ENCODE results near the gene TCERG1L.
"Not testable (repeated sequence)": the region's sequence is repeated elsewhere in the genome, so short reads cannot be mapped to it uniquely, and the experiment has no call there.

Gene TCERG1L

DNA sequence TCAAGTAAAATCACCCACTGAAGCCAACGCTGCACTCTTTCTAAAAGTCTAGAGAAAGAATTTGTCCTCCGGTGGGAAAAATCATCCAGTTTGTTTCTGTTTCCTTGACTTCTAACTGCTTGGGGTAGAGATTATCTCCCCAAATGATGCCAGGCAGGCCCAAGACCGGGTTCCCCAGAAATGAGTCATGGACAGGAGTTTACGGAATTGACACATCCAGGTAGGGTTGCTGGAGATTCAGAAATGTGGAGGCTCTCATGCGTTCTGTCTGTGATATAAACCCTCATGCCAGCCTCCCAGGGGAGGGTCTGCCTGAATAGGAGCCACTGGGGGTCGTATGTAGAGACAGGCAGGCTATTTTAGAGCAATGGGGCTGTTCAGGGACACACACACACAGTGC is 230.9 kb downstream of the TCERG1L start:
- DNase-seq, result no peak

DNA sequence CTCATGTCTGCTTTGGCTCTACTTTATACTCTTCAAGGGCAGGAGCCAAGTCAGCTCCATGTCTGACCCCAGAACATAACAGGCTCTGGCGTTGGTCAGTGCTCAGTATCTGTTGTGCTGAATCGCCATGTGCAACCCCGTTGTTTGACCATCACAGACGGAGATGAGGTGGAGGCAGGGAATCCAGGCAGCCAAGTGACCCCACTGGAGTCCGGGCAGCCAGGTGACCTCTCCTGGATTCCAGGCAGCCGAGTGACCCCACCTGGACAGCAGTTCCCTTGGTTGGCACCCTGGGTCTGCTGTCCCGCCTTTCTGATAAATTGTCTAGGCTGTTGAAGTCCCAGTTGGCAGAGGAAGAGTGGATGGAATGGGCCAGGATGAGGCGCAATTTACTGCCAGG is 232.2 kb downstream of the TCERG1L start:
- no peak for DNase-seq

DNA sequence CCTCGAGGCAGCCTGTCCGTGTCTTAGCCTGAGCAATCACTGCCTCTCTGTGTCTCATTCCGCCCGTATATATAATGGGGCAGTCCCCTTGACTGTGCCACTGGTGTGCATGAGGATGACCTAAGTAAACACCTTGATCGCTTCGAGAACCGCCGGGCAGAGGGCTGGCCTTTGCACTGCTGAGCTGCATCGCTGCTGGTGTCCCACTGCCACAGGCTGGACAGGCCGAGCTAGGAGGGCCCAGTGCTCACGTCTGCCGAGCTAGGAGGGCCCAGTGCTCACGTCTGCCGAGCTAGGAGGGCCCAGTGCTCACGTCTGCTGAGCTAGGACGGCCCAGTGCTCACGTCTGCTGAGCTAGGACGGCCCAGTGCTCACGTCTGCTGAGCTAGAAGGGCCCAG is 232.6 kb downstream of the TCERG1L start:
- not testable (repeated sequence) for DNase-seq

DNA sequence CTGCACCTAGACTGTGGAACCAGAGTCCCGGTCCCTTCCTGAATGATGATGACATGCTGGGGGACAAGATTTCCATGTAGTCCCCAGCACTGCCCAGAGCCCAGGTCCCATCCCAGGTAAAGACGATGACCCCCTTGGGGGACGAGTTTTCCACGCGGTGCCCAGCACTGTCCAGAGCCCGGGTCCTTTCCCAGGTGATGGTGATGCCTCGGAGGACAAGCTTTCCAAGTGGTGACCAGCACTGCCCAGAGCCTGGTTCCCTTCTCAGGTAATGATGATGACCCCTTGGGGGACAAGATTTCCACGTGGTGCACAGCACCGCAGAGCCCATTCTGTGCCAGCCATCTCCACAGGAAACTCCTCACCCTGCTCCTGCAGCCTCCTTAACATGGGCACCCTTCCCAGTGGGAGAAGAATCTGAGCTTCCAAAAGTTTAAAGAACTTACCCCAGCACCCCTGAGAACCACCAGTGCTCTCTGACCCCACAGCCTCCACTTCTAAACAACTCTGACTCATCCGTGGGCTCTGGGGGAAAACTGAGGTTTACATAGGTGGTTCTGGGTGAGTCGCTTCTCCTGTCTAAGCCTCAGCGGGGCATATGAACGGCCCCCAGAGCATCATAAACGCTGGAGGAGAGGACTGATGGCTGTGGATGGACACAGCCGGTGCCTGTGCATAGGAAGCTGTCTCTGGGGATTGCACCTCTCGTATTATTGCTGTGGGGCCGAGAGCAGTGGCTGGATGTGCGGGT is 233.2 kb downstream of the TCERG1L start:
- DNase-seq, result no peak

DNA sequence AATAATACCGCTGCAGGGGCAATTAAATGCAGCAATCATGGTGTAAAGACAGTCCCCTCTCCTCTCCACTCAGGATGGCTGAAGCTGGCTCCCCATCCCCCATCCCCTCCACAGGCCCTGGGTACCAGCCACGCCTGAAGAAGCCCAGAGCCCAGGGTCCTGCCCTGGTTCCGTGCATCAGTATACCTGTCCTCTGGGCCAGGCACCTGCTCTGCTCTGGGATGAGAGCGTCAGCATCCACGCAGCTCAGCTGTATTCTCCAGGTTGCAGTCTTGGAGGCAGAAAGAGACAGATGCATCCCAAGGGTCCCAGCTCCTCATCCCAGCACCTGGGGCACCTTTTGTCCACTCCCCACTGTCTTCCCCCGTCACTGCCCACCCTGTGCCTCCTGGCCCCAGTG is 233.8 kb downstream of the TCERG1L start:
- no peak for DNase-seq

DNA sequence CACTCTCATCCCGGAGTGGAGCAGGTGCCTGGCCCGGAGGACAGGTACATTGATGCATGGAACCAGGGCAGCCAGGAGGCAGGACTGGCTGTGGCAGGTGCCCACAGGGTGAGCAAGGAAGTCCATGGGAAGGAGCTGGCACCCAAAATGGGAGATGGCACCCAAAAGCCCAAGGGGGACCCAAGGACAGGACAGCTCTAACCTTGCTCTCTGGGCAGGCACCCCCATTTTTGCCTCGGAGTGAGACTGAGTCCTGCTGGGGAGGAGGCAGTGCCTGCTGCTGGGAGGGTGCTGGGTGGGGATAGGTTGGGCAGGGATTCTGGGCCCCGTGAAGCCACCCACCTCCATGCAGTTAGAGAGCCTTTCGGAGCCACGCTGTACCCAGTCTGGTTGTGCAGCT is 234.5 kb downstream of the TCERG1L start:
- DNase-seq, result no peak

DNA sequence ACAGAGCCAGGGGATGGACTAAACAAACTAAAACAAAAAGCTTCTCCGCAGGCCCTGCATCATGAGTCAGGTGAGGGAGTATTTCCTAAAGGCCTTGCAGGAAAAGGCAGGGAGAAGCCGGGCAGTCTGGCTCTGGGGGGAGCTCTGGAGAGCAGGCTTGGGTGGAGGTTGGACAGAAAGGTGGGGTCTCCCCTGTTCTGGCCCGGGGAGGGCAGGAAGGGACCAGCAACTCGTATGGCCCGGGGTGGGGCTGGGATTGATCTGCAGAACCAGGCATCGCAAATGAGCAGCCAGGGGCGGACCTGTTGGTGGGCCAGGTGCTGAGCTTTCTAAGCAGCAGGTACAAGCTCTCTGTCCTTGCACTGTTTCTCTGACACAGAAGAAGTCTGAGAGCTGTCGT is 235.2 kb downstream of the TCERG1L start:
- DNase-seq, result no peak

DNA sequence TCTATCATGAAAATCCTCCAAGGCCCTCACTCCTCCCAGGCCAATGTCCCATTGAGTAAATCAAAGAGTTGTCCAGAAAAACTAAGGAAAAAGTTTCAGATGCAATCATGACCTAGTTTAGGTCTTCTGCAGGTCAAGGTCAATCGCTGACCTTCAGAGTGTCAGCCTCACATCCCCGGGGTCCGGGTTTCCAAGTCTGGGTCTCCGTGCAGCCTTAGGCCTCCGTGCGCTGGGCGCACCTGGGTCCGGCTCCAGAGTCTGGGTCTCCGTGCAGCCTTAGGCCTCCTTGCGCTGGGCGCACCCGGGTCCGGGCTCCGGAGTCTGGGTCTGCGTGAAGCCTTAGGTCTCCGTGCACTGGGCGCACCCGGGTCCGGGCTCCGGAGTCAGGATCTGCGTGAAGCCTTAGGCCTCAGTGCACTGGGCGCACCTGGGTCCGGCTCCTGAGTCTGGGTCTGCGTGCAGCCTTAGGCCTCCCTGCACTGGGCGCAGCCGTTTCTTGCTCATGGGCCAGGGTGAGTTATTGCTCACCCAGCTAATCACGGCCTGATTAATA is 236.2 kb downstream of the TCERG1L start:
- DNase-seq, result no peak

DNA sequence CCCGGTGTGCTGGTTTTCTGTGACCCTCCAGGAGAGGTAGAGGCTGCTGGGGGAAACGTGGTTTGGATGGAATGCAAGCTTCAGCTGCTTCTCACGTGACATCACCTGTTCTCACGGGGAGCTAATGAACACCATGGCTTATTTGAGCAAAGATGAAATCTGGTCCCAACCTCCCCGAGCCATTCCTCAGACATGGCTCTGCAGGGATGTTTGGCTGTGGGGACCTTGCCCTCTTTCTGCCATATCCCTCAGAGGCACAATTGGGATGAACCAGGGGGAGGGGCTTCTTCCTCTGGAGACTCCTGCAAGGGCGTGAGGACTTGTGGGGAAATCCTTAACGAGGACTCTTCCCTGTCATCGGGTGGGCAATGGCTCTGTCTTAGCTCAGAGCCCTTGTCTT is 236.8 kb downstream of the TCERG1L start:
- DNase-seq, result no peak

DNA sequence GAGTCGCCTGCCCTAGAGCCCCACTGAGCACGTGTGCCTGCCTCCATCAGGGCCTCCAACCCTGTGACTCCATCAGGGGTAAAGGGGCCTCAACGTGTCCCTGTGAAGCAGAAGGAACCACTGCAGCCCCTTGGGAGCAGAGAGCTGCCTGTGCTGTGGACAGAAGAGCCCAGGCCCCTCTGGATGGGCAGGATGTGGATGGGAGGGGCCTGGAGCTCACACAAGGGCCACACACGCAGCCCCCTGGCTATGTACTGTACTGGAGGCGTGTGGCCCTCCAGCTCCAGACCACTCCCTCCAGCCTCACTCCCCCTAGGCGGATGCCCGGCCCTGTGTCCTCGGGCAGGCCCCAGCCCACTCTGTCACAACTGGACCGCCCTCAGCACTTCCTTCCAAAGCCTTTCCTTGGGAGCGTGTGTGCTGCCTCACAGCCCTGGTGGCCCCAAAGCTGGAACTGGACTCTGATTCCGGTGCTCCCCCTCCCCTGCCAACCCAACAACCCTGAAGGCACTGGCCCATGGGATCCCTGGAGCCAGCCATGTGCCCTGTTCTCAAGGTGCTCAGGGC is 238.0 kb downstream of the TCERG1L start:
- DNase-seq, result no peak

DNA sequence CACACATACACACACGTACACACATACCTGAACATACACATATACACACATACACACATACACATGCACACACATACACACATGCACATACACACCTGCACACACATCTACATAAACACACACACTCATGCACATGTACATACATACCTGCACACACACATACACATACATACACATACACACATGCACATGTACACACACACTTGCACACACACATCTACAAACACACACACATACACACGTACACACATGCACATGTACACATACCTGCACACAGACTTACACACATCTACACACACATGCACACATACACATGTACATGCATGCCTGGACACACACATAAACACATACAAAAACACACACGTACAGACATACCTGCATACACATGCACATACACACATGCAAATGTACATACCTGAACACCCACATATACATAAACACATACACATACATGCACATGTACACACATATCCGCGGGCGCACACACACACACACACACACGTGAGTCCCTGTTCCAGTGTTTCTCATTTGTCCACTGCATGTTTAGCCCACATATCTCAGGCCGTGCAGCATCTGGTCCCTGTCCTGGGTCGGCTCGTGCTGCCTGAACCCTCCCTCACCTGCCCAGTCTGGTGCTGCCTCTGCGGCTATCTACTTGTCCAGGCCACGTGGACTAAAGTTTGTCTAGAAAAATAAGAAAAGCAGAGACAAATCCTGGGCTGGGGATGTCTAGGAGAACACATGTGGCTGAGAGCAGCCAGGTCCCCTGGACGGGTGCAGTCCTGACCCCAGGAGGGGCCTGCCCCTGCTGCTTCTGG is 238.7 kb downstream of the TCERG1L start:
- no peak for DNase-seq

DNA sequence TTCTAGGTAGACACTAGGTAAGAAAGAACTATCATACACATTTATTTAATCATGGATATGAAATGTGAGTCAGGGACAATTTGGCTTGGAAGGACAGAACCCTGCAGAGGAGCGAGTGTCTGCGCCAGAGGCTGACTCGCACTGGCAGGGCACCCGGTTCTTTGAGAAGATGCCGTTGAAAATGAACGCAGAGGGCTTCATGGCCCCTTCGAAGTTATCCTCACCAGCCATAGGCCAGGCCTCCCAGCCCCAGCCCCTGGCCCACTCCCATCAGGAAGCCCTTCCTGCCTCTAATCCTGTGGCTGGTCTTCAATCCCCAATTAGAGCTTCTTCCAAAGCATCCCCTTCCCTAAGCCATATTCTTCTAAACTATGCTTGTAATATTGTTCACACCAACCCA is 239.8 kb downstream of the TCERG1L start:
- DNase-seq, result no peak

DNA sequence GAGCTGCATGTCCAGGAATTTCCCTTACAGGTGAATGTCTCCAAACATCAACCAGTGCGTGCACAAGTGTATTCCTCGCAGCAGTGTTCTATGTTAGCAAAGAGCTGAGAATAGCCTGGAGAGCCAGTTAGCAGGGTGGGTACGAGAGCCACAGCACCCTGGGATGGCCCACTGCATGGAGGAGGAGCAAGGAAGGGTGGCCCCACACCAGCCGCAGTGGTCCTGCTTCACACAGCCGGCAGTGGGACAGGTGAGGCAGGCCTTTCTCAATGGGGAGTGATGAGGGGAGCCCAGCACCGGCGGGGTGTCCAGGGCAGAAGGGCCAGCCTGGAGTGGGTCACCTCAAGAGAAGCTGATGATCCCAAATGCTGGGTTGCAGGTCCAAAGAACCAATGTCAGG is 240.7 kb downstream of the TCERG1L start:
- DNase-seq, result no peak

DNA sequence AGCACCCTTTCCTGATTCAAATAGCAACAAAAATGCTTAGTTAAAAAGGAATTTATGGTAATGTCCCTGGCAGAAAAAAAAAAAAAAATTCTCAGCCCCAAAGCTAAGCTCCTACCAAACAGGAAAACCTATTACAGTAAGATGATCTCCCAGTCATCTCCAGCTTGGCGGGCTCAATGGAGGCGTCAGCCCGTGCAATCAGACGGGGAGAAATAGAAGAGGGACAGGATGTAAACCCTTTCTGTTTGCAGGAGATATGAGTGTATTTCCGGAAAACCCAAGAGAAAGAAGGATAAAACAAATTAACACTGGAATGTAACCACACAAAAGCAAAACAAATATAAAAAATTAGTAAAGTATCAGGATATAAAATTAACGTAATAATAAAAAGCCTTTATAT is 242.8 kb downstream of the TCERG1L start:
- DNase-seq, result no peak

DNA sequence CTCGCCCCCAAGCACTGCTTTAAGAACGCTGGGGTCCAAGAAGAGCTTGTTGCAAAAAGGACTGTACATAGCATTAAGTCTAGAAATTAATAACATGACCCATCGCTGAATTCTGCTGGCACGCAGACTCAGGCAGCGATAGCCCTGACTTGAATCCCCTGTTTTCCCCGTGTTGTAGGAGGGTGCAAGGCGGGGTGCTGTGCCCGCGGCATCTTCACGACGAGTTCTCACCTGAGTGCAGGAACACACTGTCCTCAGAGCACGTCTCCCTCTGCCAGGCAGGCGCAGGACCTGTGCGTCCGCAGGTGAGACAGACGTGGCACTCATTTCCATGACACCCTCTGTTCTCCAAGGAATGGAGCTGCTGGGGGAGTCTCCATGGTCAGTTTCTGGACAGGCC is 243.2 kb downstream of the TCERG1L start:
- no peak for DNase-seq

DNA sequence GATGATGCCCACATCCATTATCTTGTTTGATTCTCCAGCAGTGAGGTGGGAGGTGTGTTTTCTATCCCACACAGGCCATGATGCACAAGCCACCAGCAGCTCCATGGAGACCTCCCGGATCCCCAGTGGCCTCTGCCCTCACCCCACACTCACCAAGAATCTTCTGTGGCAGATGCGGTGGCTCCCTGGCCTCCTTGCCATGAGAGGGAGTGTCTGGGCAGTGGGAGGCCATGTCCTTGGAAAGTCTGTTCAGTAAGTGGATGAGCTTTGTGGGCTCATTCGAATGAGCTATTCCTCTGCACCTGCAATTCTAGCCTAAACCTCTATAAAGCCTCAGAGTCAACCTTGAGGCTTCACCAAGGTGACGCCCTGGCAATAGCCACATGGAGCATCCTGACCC is 243.8 kb downstream of the TCERG1L start:
- DNase-seq, result no peak

DNA sequence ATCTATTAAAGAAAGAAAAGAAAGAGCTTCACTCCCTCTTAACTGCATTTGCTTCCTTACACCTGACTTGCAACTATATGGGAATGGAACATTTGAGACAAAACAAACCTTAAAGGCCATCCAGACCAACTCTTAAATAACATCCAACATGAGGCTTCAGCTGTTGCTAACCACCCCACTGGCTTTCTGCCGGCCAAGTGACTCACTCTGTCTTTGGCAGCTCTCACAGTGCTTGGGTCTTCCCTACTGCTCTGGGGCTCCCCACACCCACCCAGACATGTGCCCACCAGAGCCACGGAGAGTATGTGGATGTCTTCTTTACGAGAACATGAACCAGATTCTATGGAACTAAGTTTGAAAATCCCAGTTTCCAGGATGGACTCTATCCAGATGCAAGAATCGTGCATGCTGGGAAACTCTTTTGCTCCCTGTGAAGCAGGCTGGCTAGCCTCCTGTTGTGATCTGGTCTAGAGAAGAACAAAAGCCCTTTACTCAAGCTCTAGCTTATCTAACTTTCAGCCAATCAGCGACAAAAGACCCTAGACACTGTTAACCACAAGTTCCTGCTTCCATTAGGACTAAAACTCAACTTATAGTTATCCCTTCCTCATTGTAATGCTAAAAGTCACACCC is 245.7 kb downstream of the TCERG1L start:
- no peak for DNase-seq

DNA sequence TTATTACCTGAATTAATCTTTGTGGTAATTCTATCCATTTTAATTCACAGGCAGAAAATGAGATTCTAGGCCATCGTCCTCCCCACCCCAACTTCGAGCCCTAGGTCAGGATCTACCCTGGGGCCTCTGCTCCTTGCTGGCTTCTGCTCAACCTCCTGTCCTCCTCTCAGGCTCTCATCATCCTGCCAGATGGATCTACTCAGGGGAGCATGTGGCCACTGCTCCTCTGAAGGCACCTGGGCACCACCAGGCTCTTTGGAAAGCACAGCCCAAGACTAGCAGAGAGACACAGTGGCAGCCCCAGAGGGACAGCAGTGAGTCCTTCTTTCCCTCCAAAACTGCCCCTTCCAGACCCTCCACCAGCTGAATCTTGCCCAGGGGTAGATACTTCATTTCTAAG is 248.2 kb downstream of the TCERG1L start:
- DNase-seq, result no peak

DNA sequence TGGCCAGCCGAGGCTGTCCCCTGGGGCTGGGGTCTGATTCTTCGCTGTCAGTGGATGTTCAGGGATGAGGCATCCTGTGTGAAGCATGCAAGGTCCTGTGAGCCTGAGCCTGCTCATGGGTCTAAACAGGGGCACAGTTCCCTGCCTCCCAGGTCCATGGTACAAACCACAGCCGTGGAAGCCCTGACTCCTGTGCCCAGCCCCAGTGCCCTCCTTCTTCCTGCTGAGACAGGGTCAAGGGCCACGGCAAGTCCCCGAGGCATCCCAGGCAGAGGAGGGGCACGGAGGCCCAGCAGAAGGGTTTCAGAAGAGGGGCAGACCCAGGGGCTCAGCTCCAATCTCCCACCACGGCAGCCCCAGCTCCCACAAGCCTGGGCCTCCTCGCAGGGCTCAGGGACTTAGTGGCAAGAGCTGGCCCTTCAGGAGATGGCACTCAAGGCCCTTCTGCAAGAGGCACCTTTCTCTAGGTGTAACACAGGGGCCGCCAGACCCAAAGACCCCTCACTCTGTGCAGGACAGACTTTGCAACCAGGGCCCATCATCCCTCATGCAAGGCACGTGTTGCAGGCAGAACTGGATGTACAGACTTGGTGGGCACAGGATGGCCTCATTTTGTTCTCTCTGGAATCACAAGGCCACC is 248.8 kb downstream of the TCERG1L start:
- no peak for DNase-seq

DNA sequence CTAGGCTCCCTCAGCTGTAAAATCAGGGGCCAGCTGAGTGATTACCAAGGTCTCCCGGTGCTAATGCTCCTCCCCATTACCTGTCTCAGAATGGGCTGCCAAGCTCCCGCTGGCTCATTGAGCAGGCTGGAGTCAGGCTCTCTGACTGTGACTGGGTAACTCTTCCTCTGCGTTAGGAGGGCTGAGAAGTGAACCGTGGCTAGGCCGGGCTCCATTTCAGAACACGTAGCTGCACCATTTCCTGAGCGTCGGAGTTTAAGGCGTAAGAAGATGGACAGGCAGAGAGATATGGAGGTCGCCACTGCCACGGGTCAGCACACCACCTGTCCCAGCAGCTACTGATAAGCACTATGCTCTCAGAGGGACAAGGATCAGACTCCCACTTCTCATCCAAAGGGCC is 250.3 kb downstream of the TCERG1L start:
- DNase-seq, result no peak

DNA sequence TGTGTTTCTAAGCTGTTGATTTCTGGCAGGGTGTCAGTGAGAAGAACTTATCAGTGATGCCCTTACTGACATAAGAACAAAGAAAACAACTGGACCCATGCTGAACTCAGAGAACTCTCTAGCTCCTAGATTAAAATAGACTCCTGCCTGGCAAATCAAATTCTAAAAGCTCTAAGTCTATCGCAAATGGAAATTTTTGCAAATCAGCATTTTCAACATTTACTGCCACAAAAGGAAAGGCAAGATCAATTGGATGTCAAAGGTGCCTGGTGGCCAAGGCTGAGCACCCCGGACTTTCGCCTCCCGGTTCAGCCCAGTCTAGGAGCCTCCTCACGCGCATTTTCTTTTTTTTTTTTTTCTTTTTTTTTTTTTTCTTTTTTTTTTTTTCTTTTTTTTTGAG is 251.6 kb downstream of the TCERG1L start:
- DNase-seq, result no peak

DNA sequence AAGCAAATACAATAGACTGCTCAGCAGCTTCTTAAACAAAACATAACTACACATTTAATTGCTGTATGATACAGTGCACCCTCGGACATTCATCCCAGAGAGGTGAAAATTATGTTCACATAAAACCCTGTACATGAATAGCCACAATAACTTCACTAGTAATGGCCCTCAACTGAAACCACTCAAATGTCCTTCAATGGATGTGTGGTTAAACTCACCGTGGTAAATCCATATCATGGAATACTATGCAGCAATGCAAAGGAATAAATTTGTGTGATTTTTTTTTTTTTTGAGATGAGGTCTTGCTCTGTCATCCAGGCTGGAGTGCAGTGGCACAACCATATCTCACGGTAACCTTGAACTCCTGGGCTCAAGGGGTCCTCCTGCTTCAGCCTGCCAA is 252.7 kb downstream of the TCERG1L start:
- no peak for DNase-seq

DNA sequence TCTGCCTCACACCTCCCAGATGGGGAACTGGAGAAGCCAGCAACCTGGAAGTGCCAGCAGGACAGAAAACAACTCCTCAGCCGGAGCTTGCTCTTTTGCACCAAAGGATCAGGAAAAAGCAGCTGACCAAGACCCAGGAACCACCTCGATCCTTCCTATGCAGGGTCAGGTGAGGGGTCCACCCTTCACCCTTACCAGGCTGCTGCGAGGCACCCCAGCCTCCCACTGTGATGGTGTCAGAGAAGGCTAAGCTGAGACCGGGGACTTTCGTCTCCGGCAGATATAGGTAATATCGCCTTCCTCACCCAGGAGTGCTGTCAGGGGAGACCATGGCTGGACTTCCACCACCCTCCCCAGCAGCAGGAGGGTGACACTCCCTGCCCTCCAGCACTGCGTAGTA is 254.7 kb downstream of the TCERG1L start:
- DNase-seq, result no peak

Measured in NCI-H82 (cell line).